MM.1S (cell line): ENCODE results near the gene SNAPC1.
"Not testable (repeated sequence)": the region's sequence is repeated elsewhere in the genome, so short reads cannot be mapped to it uniquely, and the experiment has no call there.

Experiments used
- EZH2 ChIP-seq: fragments of 300-600 bp; sonication (generic); optimal IDR thresholded peaks from 2 replicates; pipeline ENCODE3; 2017; ENCODE audit warnings: low read depth, mild to moderate bottlenecking, antibody characterized with exemption, low read length, mixed read lengths
- EZH2phosphoT487 ChIP-seq: fragments of 300-600 bp; sonication (generic); IDR thresholded peaks from 2 replicates; pipeline ENCODE4 v1.6.1; 2018; ENCODE audit warnings: antibody characterized with exemption, low read length
- TF ChIP-seq, protein P1 (sequence below): fragments of 300-600 bp; sonication (generic); IDR thresholded peaks from 2 replicates; pipeline ENCODE4 v1.5.1; 2016; ENCODE audit warnings: antibody characterized with exemption, low read length, mixed read lengths

GRCh38 chr14:61746346-61746745, 15.9 kb upstream of the SNAPC1 start:
- TF ChIP-seq, protein P1, sequence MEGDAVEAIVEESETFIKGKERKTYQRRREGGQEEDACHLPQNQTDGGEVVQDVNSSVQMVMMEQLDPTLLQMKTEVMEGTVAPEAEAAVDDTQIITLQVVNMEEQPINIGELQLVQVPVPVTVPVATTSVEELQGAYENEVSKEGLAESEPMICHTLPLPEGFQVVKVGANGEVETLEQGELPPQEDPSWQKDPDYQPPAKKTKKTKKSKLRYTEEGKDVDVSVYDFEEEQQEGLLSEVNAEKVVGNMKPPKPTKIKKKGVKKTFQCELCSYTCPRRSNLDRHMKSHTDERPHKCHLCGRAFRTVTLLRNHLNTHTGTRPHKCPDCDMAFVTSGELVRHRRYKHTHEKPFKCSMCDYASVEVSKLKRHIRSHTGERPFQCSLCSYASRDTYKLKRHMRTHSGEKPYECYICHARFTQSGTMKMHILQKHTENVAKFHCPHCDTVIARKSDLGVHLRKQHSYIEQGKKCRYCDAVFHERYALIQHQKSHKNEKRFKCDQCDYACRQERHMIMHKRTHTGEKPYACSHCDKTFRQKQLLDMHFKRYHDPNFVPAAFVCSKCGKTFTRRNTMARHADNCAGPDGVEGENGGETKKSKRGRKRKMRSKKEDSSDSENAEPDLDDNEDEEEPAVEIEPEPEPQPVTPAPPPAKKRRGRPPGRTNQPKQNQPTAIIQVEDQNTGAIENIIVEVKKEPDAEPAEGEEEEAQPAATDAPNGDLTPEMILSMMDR: not testable (repeated sequence)
- TF ChIP-seq EZH2, EZH2phosphoT487: not testable (repeated sequence)
